H1 (cell line): ENCODE data around the gene ZFYVE1.

Experiments
- ATF3 ChIP-seq: IDR thresholded peaks from 2 replicates; pipeline ENCODE4 v1.6.1; 2011; ENCODE audit warnings: low read depth, mild to moderate bottlenecking, low read length; ENCODE audit not compliant: insufficient read depth
- CHD1 ChIP-seq: IDR thresholded peaks from 2 replicates; pipeline ENCODE4 v1.6.1; 2012; ENCODE audit warnings: low read depth, low read length, improper control_type of control experiment
- CTCF ChIP-seq, 3 experiments: IDR thresholded peaks; 1 replicate in 2 of 3; 2 replicates in 1 of 3; pipeline versions ENCODE4 v1.5.1 to v1.6.1; 2011; ENCODE audit warnings: low read length in 3 of 3, mild to moderate bottlenecking in 3 of 3, inconsistent platforms in 2 of 3, low read depth in 1 of 3, moderate library complexity in 1 of 3; ENCODE audit not compliant: insufficient read depth in 1 of 3; ENCODE audit errors: control extremely low read depth in 1 of 3
- EZH2 ChIP-seq: fragments of 200-600 bp; sonication (generic); IDR thresholded peaks from 2 replicates; pipeline ENCODE4 v1.7.1; 2012; ENCODE audit warnings: low read depth, mild to moderate bottlenecking, moderate library complexity, low read length, inconsistent platforms; ENCODE audit not compliant: severe bottlenecking
- POLR2AphosphoS5 ChIP-seq: IDR thresholded peaks from 2 replicates; pipeline ENCODE4 v1.6.1; 2011; ENCODE audit warnings: low read depth, low read length

GRCh38 chr14:72999316-72999715 is 27.6 kb downstream of the ZFYVE1 start:
- TF ChIP-seq ATF3 (no peak), CHD1 (no peak), CTCF (IDR thresholded peaks at IDR 0.05; ENCODE audit: control extremely low read depth in 1 of 3, insufficient read depth in 1 of 3, low read depth in 1 of 3, low read length in 3 of 3) (no peak), EZH2 (no peak), POLR2AphosphoS5 (no peak)
